HUES48 (cell line): ENCODE data around the gene ENTPD8.

Experiments used
- H3K27ac ChIP-seq: one replicate; pipeline ENCODE4 v1.7.0; 2013; ENCODE audit warnings: low read depth, low read length, inconsistent platforms
- H3K27me3 ChIP-seq: 2 replicates; pipeline ENCODE4 v1.6.1; 2013; ENCODE audit warnings: mild to moderate bottlenecking, low read length; ENCODE audit not compliant: control insufficient read depth, insufficient read depth
- H3K36me3 ChIP-seq: 2 replicates; pipeline ENCODE4 v1.6.1; 2013; ENCODE audit warnings: low read length; ENCODE audit not compliant: control insufficient read depth, insufficient read depth
- H3K4me1 ChIP-seq: 2 replicates; pipeline ENCODE4 v1.6.1; 2013; ENCODE audit warnings: mild to moderate bottlenecking, low read length; ENCODE audit not compliant: control insufficient read depth, insufficient read depth
- H3K4me3 ChIP-seq: 2 replicates; pipeline ENCODE4 v1.5.1; 2013; ENCODE audit warnings: mild to moderate bottlenecking, low read depth, low read length
- H3K9ac ChIP-seq: 2 replicates; pipeline ENCODE4 v1.6.1; 2013; ENCODE audit warnings: mild to moderate bottlenecking, low read depth, low read length, moderate library complexity
- H3K9me3 ChIP-seq: 2 replicates; pipeline ENCODE4 v1.6.1; 2013; ENCODE audit warnings: low read length; ENCODE audit not compliant: control insufficient read depth, insufficient read depth

ENTPD8 gene

GRCh38 chr9:137402746-137403145 lies 38.4 kb downstream of the ENTPD8 start:
- Histone ChIP-seq H3K4me1 (no peaks in the 10 kb centered on the region), H3K9ac (no peak overlapping the region), H3K27me3 (no peaks in the 10 kb centered on the region), H3K36me3 (no peaks in the 10 kb centered on the region), H3K27ac (no peak overlapping the region), H3K9me3 (no peaks in the 10 kb centered on the region), H3K4me3 (no peak overlapping the region)

DNA sequence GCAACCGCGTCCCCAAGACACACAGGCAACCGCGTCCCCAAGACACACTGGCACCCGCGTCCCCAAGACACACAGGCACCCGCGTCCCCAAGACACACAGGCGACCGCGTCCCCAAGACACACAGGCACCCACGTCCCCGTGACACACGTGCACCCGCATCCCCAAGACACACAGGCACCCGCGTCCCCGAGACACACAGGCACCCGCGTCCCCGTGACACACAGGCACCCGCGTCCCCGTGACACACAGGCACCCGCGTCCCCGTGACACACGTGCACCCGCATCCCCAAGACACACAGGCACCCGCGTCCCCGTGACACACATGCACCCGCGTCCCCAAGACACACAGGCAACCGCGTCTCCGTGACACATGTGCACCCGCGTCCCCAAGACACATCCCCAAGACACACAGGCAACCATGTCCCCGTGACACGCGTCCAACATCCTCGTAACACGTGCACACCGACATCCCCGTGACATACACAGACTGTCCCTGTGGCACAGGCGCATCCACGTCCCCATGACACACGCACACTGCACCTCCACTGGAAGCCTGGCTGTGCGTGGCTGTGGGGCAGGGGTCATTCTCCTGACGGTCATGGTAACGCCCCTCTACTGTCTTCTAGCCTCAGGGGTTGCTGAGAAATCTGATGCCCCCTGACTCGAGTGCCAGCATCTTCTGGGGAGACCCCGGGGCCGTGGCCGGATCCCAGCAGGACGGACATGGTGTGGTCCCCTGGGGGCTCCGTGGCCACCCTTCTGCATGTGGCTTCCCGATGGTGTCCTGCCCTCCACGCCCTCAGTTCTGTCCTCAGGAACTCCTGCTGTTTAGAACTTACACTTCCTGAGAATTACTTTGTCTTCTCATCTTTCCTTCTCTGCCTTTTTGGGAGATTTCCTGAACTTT lies 42.3 kb downstream of the ENTPD8 start:
- Histone ChIP-seq H3K9ac (no peak overlapping the region), H3K36me3 (no peaks in the 10 kb centered on the region), H3K4me1 (no peaks in the 10 kb centered on the region)

GRCh38 chr9:137397675-137398423 lies 43.3 kb downstream of the ENTPD8 start:
- H3K27me3 ChIP-seq, result no peaks in the 10 kb centered on the region
- no peaks in the 10 kb centered on the region for H3K9me3 ChIP-seq
- no peaks in the 10 kb centered on the region for H3K36me3 ChIP-seq
- H3K27ac ChIP-seq, result no peak overlapping the region
- H3K4me3 ChIP-seq, result no peak overlapping the region
- H3K9ac ChIP-seq, result no peak overlapping the region
- H3K4me1 ChIP-seq, result no peaks in the 10 kb centered on the region

More for the DNA sequence above, 42.3 kb downstream of the ENTPD8 start:
- Histone ChIP-seq H3K9me3 (no peaks in the 10 kb centered on the region), H3K27me3 (no peaks in the 10 kb centered on the region), H3K27ac (no peak overlapping the region), H3K4me3 (no peak overlapping the region)

DNA sequence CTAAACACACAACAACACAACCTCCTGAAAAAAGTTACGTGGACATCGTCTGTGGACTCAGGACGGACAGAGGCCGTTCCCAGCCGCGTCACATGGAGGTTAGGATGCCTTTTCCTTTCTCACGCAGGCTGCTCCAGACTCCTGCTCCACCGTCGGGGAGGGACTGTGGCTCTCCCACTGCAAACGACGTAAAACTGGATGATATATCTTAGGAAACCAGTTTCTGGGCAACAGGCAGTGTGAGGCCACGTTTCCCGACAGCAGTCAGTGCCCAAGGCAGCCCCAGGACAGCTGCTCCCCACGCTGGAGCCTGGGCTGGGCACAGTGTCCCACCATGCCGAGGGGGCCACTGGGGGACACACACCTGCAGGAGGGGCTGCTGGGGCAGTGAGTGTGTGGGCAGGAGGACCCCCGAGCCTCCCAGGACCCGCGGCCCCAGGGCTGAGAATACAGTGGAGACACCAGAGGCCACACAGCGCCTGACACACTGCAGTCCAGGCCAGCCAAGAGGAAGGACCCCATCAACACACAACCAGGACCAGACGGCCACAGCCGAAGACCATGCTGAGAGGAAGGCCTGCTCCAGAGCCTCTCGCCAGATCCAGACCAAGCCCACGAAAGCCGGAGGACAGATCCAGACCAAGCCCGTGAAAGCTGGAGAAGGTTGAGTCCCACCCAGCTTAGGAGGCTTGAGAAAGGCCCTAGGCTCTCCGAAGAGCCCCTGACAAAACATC lies 44.4 kb downstream of the ENTPD8 start:
- Histone ChIP-seq H3K4me1 (no peaks in the 10 kb centered on the region), H3K36me3 (no peaks in the 10 kb centered on the region), H3K9ac (no peak overlapping the region), H3K27ac (no peak overlapping the region), H3K27me3 (no peaks in the 10 kb centered on the region), H3K9me3 (no peaks in the 10 kb centered on the region), H3K4me3 (no peak overlapping the region)

- no peak overlapping the region for H3K4me3 ChIP-seq
- H3K27me3 ChIP-seq, result no peaks in the 10 kb centered on the region
- no peak overlapping the region for H3K9ac ChIP-seq
- H3K4me1 ChIP-seq, result no peaks in the 10 kb centered on the region
- no peaks in the 10 kb centered on the region for H3K9me3 ChIP-seq
- H3K27ac ChIP-seq, result no peak overlapping the region
- H3K36me3 ChIP-seq, result no peaks in the 10 kb centered on the region
Observed at GRCh38 chr9:137396227-137396626, 44.9 kb downstream of the ENTPD8 start.

DNA sequence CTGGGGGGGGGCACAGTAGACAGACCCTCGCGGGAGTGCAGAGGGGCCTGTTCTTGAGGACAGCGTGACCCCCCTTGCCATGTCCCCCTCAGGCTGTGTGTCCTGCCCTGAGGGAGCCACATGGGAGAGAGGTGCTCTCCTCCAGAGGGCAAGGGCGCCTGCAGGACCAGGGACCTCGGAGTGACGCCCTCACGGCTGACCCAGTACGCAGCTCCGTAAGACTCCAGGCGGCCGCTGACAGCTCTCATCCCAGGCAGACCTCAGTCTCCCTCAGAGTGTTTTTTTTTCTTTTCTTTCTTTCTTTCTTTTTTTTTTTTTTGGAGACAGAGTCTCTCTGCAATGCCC lies 45.5 kb downstream of the ENTPD8 start:
- no peaks in the 10 kb centered on the region for H3K4me1 ChIP-seq
- H3K27ac ChIP-seq, result no peak overlapping the region
- H3K9ac ChIP-seq, result no peak overlapping the region
- H3K4me3 ChIP-seq, result no peak overlapping the region
- no peaks in the 10 kb centered on the region for H3K36me3 ChIP-seq
- no peaks in the 10 kb centered on the region for H3K27me3 ChIP-seq
- no peaks in the 10 kb centered on the region for H3K9me3 ChIP-seq

DNA sequence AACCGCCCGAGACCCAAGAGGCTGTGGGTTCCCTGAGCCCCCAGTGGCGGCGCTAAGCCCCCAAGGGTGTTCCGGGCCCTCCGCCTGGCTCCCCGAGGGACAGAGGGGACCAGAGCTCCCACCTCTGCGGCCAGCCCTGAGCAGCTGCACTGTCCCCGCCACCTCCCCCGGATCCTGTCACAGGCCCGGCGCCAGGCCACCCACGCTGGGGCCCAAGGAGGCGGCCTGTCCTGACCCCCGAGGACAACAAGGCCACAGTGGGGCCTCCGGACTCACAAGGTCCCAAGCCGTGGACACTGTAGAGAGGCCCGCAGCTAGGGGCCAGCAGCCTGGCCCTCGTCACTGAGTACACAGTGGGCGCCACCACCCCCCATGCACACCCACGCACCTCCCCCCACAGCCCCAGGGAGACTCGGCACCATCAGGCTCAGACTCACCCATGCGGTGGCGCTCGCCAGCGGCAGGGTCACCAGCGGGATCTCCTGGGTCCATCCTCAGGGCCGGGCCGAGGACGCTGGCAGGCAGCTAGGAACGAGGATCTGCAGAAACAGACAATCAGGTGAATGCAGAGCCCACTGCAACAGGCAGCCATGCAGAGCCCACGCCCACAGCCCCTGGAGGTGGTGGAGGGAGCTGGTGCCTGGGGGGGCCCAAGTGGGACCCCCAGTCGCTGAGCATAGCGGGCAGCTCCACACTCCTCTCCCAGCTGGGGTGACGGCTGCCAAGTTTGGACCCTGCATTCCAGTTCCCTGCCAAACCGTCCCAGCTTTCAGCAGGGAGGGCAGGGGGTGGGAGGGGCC lies 46.1 kb downstream of the ENTPD8 start:
- no peak overlapping the region for H3K27ac ChIP-seq
- H3K36me3 ChIP-seq, result no peaks in the 10 kb centered on the region
- no peaks in the 10 kb centered on the region for H3K27me3 ChIP-seq
- no peak overlapping the region for H3K4me3 ChIP-seq
- H3K9ac ChIP-seq, result no peak overlapping the region
- no peaks in the 10 kb centered on the region for H3K4me1 ChIP-seq
- H3K9me3 ChIP-seq, result no peaks in the 10 kb centered on the region

DNA sequence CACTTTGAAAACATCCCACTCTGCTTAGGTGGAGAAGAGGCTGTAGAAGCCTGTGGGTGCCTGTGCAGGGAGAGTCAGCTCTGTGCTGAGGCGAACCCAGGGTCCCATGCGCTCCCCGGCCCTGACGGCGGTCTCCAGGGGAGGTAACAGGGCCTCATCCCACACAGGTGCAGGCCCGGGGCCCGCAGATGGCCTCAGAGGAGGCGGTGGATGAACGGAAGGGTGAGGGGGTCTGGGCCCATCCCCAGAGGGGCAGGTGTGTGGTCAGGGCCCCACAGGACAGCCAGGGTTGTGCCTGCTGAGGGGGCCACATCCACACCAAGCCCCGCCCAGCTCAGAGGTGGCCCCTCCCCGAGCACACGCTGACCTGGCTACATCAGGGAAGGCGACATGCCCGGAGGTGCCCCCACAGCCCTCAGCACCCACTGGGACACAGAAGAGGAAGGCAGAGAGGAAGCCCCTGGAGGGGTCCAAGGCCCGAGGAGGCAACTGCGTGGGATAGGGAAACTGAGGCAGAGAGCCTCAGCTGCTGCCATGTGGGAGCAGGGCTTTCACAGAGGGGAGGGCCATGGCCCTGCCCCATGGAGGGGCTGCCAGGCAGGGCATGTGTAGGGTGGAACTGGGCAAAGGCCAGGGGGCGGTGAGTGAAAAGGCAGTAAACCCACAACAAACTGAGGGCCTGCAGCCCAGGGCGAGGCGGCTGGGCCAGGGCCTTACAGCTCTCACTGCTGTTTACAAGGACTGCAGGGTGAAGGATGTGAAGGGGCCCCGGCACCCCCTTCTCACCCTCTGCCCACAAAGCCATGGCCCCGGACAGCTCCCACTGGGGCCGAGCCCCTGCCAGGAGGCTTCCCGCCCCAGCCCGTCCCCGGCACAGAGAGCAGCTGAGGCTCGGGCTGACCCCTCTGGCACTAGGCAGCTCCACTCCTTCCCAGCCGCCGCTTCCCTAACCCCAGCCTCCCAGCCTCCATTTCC lies 47.7 kb downstream of the ENTPD8 start:
- Histone ChIP-seq H3K4me1 (no peaks in the 10 kb centered on the region), H3K36me3 (no peaks in the 10 kb centered on the region), H3K4me3 (no peak overlapping the region), H3K27me3 (no peaks in the 10 kb centered on the region), H3K9ac (no peak overlapping the region), H3K9me3 (no peaks in the 10 kb centered on the region), H3K27ac (no peak overlapping the region)

GRCh38 chr9:137392232-137393007 lies 48.7 kb downstream of the ENTPD8 start:
- H3K9me3 ChIP-seq, result no peaks in the 10 kb centered on the region
- H3K4me1 ChIP-seq, result no peaks in the 10 kb centered on the region
- no peak overlapping the region for H3K9ac ChIP-seq
- H3K27ac ChIP-seq, result no peak overlapping the region
- H3K27me3 ChIP-seq, result no peaks in the 10 kb centered on the region
- no peaks in the 10 kb centered on the region for H3K36me3 ChIP-seq
- H3K4me3 ChIP-seq, result no peak overlapping the region
